Fibroblast of mammary gland (primary cell): ENCODE measurements around the gene CNKSR3.

ENCODE experiments used
- DNase-seq: peaks from one replicate; pipeline ENCODE4 v3.0.0-alpha.2; 2010; ENCODE audit warnings: low read depth
- H3K4me3 ChIP-seq: 2 replicates; pipeline ENCODE4 v1.5.1; 2011; ENCODE audit warnings: low read depth, mild to moderate bottlenecking, low read length, moderate library complexity; ENCODE audit not compliant: control insufficient read depth
- CTCF ChIP-seq: conservative IDR thresholded peaks from 2 replicates; pipeline ENCODE4 v1.5.1; 2011; ENCODE audit warnings: low read depth, low read length, inconsistent platforms; ENCODE audit not compliant: control insufficient read depth, insufficient read depth

Gene CNKSR3

GRCh38 chr6:154504865-154505449, 5.5 kb downstream of the CNKSR3 start:
- H3K4me3 ChIP-seq: no peak overlapping the region
- DNase-seq: no peak
- no peak for TF ChIP-seq CTCF

GRCh38 chr6:154504102-154504501, 6.4 kb downstream of the CNKSR3 start:
- H3K4me3 ChIP-seq: no peak overlapping the region
- no peak for TF ChIP-seq CTCF
- no peak for DNase-seq

- TF ChIP-seq CTCF: no peak
- no peak for DNase-seq
- H3K4me3 ChIP-seq: no peak overlapping the region
These were observed 6.8 kb downstream of the CNKSR3 start for GRCh38 chr6:154503658-154504057.

GRCh38 chr6:154502553-154502952, 7.9 kb downstream of the CNKSR3 start:
- DNase-seq: no peak
- no peak for TF ChIP-seq CTCF
- H3K4me3 ChIP-seq: no peak overlapping the region

- DNase-seq: no peak
- TF ChIP-seq CTCF: no peak
- no peak overlapping the region for H3K4me3 ChIP-seq
These were observed 9.0 kb downstream of the CNKSR3 start for GRCh38 chr6:154501578-154501868.

- TF ChIP-seq CTCF: peak; percentile 59
- DNase-seq: no peak
- H3K4me3 ChIP-seq: no peak overlapping the region
These were observed 9.5 kb downstream of the CNKSR3 start for GRCh38 chr6:154500769-154501577.
